Posterior vena cava (tissue), 2 donors: ENCODE data around the gene IL16. TPM values are rescaled to one million over a fixed set of nuclear protein-coding genes. Genes with fewer than 3 reads are reported as not detected.

Source experiments
- DNase-seq: peaks from one replicate; pipeline ENCODE4 v3.0.0-alpha.2; 2020; ENCODE audit warnings: low spot score
- intact Hi-C, 2 donors: fragments of 100-400 bp; cut with DNase I; formaldehyde crosslinking; loops; one replicate each; pipeline versions ENCODE4 v1.14.1 to v1.14.2; 2022 to 2023
- total RNA-seq, 2 donors: library from RNA; stranded (reverse); fragmentation: NEBNext Ultra II Directional; extraction: Animal tissue kit (Norgen Biotek cat#: 25700); gene quantifications; one replicate each; pipeline ENCODE4 v1.2.1, GENCODE V29; 2021
- donor health status: DM: yes; HTN: yes; CAD: no.
- donor health status: DM: yes; HTN: yes; CAD: no.

IL16 gene
- total RNA-seq, 2 donors from 2014 or later = 12.1 to 21.8 TPM

DNA sequence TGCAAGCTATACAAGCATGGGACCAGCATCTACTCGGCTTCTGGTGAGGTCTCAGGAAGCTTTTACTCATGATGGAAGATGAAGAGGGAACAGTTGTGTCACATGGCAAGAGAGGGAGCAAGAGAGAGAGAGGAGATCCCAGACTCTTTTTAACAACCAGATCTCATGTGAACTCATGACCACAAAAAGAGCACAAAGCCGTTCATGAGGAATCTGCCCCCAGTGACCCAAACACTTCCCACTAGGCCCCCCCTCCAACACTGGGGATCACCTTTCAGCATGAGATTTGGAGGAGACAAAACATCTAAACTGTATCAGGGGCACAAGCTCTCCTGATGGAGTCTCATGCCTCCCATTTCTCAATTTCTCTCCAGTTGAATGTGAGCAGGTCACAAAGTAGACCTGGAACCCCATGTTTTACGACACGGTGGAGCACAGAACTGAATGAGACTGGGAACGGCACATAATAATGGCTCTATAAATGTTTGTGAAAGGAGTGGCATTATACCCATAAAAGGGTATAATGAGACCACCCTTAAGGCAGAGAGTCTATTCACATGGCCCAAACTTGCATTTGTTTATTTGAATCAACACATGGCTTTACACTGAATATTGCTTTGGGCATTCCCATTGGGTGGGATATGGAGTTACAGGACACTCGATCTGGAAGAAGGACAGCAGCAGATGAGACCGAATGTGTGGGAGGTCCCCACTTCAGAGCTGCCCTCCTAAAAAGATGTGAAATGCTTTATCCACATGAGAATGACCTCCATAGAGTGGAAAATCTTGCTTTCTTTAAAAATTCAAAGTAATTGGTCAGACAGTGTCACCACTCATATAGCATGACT is 38.8 kb downstream of the IL16 start:
- intact Hi-C loops = no loop called here
- no peak for DNase-seq

GRCh38 chr15:81239190-81239589 is 42.5 kb downstream of the IL16 start:
- intact Hi-C loops = no loop called here
- no peak for DNase-seq

DNA sequence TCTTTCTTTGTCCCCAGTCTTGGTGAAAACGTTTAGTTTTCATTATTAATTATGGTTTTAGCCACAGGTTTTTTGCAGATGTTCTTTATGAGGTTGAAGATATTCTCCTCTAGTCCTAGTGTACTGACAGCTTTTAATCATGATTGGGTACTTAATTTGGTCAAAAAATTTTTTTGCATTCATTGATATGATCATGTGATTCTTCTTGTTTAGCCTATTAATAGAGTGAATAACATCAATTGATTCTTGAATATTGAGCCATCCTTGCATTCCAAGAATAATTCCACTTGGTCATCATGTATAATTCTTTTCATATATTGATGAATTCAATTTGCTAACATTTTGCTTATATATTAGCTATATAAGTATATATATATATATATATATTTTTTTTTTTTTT is 46.1 kb downstream of the IL16 start:
- intact Hi-C loops = no loop called here
- no peak for DNase-seq

DNA sequence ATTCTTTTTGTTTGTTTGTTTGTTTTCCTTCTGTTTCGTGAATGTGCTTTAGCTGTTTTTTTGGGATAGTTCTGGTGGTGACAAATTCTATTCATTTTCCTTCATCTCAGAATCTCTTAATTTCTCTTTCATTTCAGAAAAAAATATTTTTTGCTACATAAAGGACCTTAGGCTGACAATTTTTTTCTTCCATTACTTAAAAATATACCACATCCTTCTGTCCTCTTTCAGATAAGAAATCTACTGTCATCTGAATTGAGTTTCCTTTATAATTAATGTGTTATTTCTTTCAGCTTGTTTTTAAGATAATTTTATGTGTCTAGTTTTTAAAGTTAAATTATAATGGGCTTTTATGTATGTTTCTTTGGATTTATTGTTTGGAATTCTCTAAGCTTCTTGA is 47.6 kb downstream of the IL16 start:
- intact Hi-C loops = no loop called here
- DNase-seq = no peak

- intact Hi-C loops = loop anchor here in 1 of 2 donors (10.0 kb wide), 1 partner anchor 99 kb away; no protein-coding TSS in a partner anchor
- no peak for DNase-seq
Measured at GRCh38 chr15:81253846-81254245, 57.2 kb downstream of the IL16 start.

DNA sequence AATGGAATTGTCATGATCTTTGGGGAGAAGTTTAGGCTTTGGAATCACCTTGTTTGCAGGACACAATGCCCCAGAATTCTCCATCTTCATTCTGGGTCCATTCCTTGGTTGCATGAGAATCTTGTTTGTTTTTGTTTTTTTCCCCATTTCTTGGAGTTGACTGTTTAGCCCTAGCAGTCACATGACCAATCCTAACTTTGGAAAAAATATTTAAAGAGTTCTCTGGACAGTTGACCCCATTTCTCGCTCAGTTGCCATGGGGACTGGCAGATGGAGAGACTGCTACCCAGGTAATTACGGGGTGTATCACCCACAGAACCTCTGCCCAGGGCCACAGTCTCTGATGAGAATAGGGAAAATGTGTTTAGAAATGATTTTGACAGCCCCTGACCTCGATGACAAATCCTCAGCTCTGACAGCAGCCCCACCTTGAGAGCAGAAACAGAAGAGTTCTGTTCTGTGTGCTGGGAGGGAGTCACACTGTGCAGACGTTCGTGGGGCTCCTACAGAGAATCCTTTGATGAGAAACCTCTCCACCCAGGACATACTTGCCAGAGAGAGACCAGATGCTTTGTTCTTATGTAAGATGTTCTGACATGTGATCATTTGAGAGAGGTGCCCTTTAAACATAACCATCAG is 57.7 kb downstream of the IL16 start:
- intact Hi-C loops = loop anchor here in 1 of 2 donors (10.0 kb wide), 1 partner anchor 100 kb away; no protein-coding TSS in a partner anchor
- no peak for DNase-seq

- DNase-seq = no peak
- intact Hi-C loops = loop anchor here in 1 of 2 donors (10.0 kb wide), 1 partner anchor 100 kb away; no protein-coding TSS in a partner anchor
Measured at GRCh38 chr15:81254916-81255290, 58.2 kb downstream of the IL16 start.

- intact Hi-C loops = loop anchor here in 1 of 2 donors (10.0 kb wide), 1 partner anchor 101 kb away; no protein-coding TSS in a partner anchor
- no peak for DNase-seq
Measured at GRCh38 chr15:81255315-81255957, 58.8 kb downstream of the IL16 start.

GRCh38 chr15:81255958-81256320 is 59.3 kb downstream of the IL16 start:
- DNase-seq = no peak
- intact Hi-C loops = loop anchor here in 1 of 2 donors (10.0 kb wide), 1 partner anchor 101 kb away; no protein-coding TSS in a partner anchor

- intact Hi-C loops = loop anchor here in 1 of 2 donors (10.0 kb wide), 1 partner anchor 102 kb away; no protein-coding TSS in a partner anchor
- DNase-seq = no peak
Measured at GRCh38 chr15:81256916-81257315, 60.2 kb downstream of the IL16 start.

DNA sequence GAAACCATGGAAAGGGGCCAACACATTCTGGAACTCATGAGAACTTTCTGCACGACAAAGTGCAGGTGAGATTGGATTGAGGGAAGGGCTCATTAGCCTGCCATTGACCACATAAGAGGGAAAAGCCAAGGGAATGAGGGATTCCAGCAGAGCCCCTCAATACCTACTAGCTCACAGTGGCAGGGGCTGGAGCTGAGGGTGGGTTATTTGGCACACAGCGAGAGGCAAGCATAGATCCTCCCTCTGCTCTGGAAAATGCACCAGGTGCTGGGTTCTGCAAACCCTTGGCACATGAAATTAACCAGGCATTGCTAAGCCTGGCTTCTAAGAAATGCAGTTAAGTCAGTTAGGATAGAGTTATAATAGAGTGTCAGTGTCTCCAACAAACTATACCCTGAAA is 60.8 kb downstream of the IL16 start:
- DNase-seq = no peak
- intact Hi-C loops = loop anchor here in 1 of 2 donors (10.0 kb wide), 1 partner anchor 103 kb away; no protein-coding TSS in a partner anchor

DNA sequence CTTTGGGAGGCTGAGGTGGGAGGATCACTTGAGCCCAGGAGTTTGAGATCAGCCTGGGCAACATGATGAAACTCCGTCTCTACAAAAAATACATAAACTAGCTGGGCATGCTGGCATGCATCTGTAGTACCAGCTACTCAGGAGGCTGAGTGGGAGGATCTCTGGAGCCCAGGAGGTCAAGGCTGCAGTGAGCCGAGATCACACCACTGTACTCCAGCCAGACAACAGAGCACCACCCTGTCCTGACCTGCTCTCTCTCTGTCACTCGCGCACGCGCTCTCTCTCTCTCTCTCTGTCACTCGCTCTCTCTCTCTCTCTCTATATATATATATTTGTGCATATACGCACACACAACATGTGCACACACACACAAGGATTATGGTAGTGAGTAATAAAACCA is 61.8 kb downstream of the IL16 start:
- DNase-seq = no peak
- intact Hi-C loops = loop anchor here in 1 of 2 donors (10.0 kb wide), 1 partner anchor 104 kb away; no protein-coding TSS in a partner anchor

DNA sequence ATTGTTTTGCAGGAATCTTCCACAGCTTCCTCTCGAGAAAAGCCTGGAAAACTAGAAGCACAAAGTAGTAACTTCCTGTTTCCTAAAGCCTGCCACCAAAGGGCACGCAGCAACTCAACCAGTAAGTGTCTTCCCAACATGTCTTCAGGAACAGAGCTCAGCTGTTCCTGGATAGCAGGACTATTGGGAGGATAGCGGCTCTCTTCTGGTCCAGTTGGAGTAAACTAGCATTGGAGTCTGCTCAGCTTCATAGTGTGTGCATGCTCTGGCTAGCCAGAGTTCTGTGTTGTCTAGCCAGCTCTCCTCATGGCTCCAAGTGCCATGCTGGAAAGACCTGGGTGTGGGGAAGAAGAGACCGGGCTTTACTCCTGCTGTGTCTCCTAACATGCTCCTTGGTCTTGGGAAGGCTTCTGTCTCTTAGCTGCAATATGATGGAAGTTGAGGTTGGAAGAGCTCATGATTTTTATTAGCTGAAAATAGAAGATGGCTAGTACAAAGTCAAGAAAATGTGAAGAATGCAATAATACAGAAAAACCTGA is 63.1 kb downstream of the IL16 start:
- DNase-seq = no peak
- intact Hi-C loops = loop anchor here (10.0 kb wide), 2 partner anchors 105 to 155 kb away; no protein-coding TSS in a partner anchor

DNA sequence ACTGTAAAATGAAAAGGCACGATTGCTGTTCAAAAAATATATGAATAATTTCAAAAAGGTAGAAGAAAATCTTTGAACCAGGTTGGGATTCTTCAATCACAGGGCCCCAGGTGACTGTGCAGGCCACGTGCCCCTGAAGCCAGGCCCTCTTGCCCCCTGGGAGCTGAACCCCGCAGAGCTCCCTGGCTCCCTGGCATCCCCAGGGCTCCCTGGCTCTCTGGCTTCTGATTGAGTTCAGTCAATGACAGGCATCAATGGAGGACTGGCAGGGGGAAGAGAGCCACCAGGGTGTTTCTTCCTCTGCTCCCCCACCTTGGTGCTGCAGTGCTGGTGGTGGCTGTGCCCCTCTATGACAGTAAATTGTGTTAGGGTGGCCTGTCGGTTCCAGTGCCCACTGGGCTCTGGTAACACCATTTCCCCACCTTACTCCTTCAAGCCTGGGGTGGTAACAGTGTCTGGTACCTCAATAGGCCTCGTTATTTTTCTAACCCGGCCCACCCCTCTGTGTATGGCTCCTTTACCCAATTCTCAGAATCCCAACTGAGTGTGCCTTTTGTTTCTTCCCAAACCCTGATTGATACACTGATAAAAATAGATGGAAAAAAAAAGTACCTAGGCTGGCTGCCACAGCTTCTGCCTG is 64.6 kb downstream of the IL16 start:
- intact Hi-C loops = loop anchor here in 1 of 2 donors (10.0 kb wide), 2 partner anchors 106 to 156 kb away; no protein-coding TSS in a partner anchor
- DNase-seq = no peak

GRCh38 chr15:81263477-81263876 is 66.8 kb downstream of the IL16 start:
- DNase-seq = no peak

GRCh38 chr15:81264072-81264857 is 67.6 kb downstream of the IL16 start:
- intact Hi-C loops = loop anchor here in 1 of 2 donors (10.0 kb wide), 2 partner anchors 109 to 159 kb away; no protein-coding TSS in a partner anchor
- DNase-seq = no peak

More at GRCh38 chr15:81263477-81263876, 66.8 kb downstream of the IL16 start:
- intact Hi-C loops = loop anchor here in 1 of 2 donors (10.0 kb wide), 2 partner anchors 109 to 159 kb away; no protein-coding TSS in a partner anchor

GRCh38 chr15:81265256-81265943 is 68.7 kb downstream of the IL16 start:
- intact Hi-C loops = loop anchor here (5.0 to 10.0 kb wide), 3 partner anchors 111 to 161 kb away; no protein-coding TSS in a partner anchor
- no peak for DNase-seq
